KMS-11 (cell line): Measurements from ENCODE around the gene TANC1.
A peak's percentile ranks its signal among the peaks of the same experiment; 100 is the strongest.

Source experiments
- H2AFZ ChIP-seq: fragments of 200-600 bp; sonication (generic); 2 replicates; pipeline ENCODE4 v1.6.1; 2016; ENCODE audit warnings: antibody characterized with exemption, mixed run types, low read depth
- H3K27ac ChIP-seq: fragments of 200-600 bp; sonication (generic); 2 replicates; pipeline ENCODE4 v1.6.1; 2016; ENCODE audit warnings: mild to moderate bottlenecking, mixed run types
- H3K27me3 ChIP-seq: fragments of 200-600 bp; sonication (generic); 2 replicates; pipeline ENCODE4 v1.6.1; 2017; ENCODE audit warnings: mild to moderate bottlenecking, low read depth, mixed run types, moderate library complexity; ENCODE audit not compliant: insufficient read depth
- H3K36me3 ChIP-seq: fragments of 200-600 bp; sonication (generic); 2 replicates; pipeline ENCODE4 v1.6.1; 2017; ENCODE audit warnings: mild to moderate bottlenecking, mixed run types; ENCODE audit not compliant: insufficient read depth
- H3K4me1 ChIP-seq: fragments of 200-600 bp; sonication (generic); 2 replicates; pipeline ENCODE4 v1.6.1; 2016; ENCODE audit warnings: mild to moderate bottlenecking, low read depth, mixed run types; ENCODE audit not compliant: poor library complexity, severe bottlenecking
- H3K4me2 ChIP-seq: fragments of 200-600 bp; sonication (generic); 2 replicates; pipeline ENCODE4 v1.7.0; 2016; ENCODE audit warnings: mild to moderate bottlenecking, mixed run types
- H3K4me3 ChIP-seq: fragments of 200-600 bp; sonication (generic); IDR thresholded peaks from 2 replicates; pipeline ENCODE4 v1.6.1; 2017; ENCODE audit warnings: low read depth, low read length, mixed read lengths; ENCODE audit not compliant: insufficient read depth
- H3K79me2 ChIP-seq: fragments of 200-600 bp; sonication (generic); 2 replicates; pipeline ENCODE4 v1.6.1; 2016; ENCODE audit warnings: low read depth, mixed run types; ENCODE audit not compliant: insufficient read depth
- H3K9ac ChIP-seq: fragments of 200-600 bp; sonication (generic); 2 replicates; pipeline ENCODE4 v1.6.1; 2016; ENCODE audit warnings: mild to moderate bottlenecking, mixed run types
- H4K20me1 ChIP-seq: fragments of 200-600 bp; sonication (generic); 2 replicates; pipeline ENCODE4 v1.6.1; 2016; ENCODE audit warnings: mild to moderate bottlenecking, mixed run types; ENCODE audit not compliant: insufficient read depth
- CTCF ChIP-seq: fragments of 200-600 bp; sonication (generic); conservative IDR thresholded peaks from 2 replicates; pipeline ENCODE4 v1.6.1; 2017; ENCODE audit warnings: low read depth, mild to moderate bottlenecking, antibody characterized with exemption, low read length, moderate library complexity, mixed read lengths

TANC1 gene

GRCh38 chr2:159060518-159060917, 92.1 kb downstream of the TANC1 start:
- Histone ChIP-seq H3K27me3 (no peaks in the 10 kb centered on the region), H2AFZ (no peak overlapping the region), H3K79me2 (no peaks in the 10 kb centered on the region; the same call in 1 of the 2 replicates), H3K4me1 (peaks cover 27% of the 10 kb centered on the region), H3K4me3 (no peak overlapping the region), H3K4me2 (no peak overlapping the region), H3K27ac (no peak overlapping the region), H4K20me1 (no peaks in the 10 kb centered on the region), H3K9ac (no peak overlapping the region), H3K36me3 (no peaks in the 10 kb centered on the region)
- no peak for TF ChIP-seq CTCF

GRCh38 chr2:159063677-159064076, 95.2 kb downstream of the TANC1 start:
- peaks cover 35% of the 10 kb centered on the region for H3K4me1 ChIP-seq
- 0 out of 2 replicates have a peak, but pooled peaks cover 3% of the 10 kb centered on the region for H3K36me3 ChIP-seq
- no peaks in the 10 kb centered on the region for H4K20me1 ChIP-seq
- H3K9ac ChIP-seq, result no peak overlapping the region
- no peaks in the 10 kb centered on the region for H3K79me2 ChIP-seq
- no peak overlapping the region for H3K27ac ChIP-seq
- no peak overlapping the region for H2AFZ ChIP-seq
- no peak overlapping the region for H3K4me2 ChIP-seq
- no peak for TF ChIP-seq CTCF
- H3K27me3 ChIP-seq, result no peaks in the 10 kb centered on the region
- H3K4me3 ChIP-seq, result no peak overlapping the region

GRCh38 chr2:159064446-159065301, 96.2 kb downstream of the TANC1 start:
- no peak for TF ChIP-seq CTCF
- Histone ChIP-seq H3K4me1 (peaks cover 40% of the 10 kb centered on the region), H3K9ac (no peak overlapping the region), H3K4me2 (peak overlapping the region; percentile 16; the same call in 1 of the 2 replicates), H4K20me1 (no peaks in the 10 kb centered on the region), H3K27me3 (no peaks in the 10 kb centered on the region), H3K27ac (no peak overlapping the region; the same call in 1 of the 2 replicates), H2AFZ (no peak overlapping the region), H3K79me2 (no peaks in the 10 kb centered on the region), H3K36me3 (0 out of 2 replicates have a peak, but pooled peaks cover 3% of the 10 kb centered on the region), H3K4me3 (no peak overlapping the region)

- Histone ChIP-seq H3K27ac (no peak overlapping the region), H3K9ac (no peak overlapping the region), H3K4me2 (peak overlapping the region; percentile 16; the same call in 1 of the 2 replicates), H3K79me2 (no peaks in the 10 kb centered on the region), H3K4me1 (peaks cover 42% of the 10 kb centered on the region), H2AFZ (no peak overlapping the region), H3K4me3 (no peak overlapping the region), H3K36me3 (0 out of 2 replicates have a peak, but pooled peaks cover 3% of the 10 kb centered on the region), H3K27me3 (no peaks in the 10 kb centered on the region), H4K20me1 (no peaks in the 10 kb centered on the region)
- TF ChIP-seq CTCF, result no peak
These were observed 96.9 kb downstream of the TANC1 start for GRCh38 chr2:159065313-159065712.
